SK-N-SH treated with all-trans-retinoic acid at 6 μM for 48 hours (cell line): Measurements from ENCODE around the gene NOP53.

Experiments
- ATAC-seq: fragments of 200-7000 bp; cut with Tn5 transposase; 3 replicates; pipeline ENCODE4 v1.9.1; 2020; ENCODE audit warnings: mild to moderate bottlenecking, moderate library complexity
- ARNTL ChIP-seq: fragments of 450-650 bp; formaldehyde crosslinking; IDR thresholded peaks from 2 replicates; pipeline ENCODE4 v1.5.0; 2020; ENCODE audit warnings: low read depth, mild to moderate bottlenecking, moderate library complexity, borderline replicate concordance
- BACH2 ChIP-seq: fragments of 250-450 bp; sonication (Bioruptor Pico); IDR thresholded peaks from 2 replicates; pipeline ENCODE4 v1.9.0; 2021; ENCODE audit warnings: mild to moderate bottlenecking, borderline replicate concordance
- ISL1 ChIP-seq: fragments of 250-450 bp; sonication (Bioruptor Pico); IDR thresholded peaks from 2 replicates; pipeline ENCODE4 v2.1.2; 2022; ENCODE audit warnings: mild to moderate bottlenecking, moderate library complexity
- OSR1 ChIP-seq: fragments of 250-450 bp; sonication (Bioruptor Pico); IDR thresholded peaks from 2 replicates; pipeline ENCODE4 v1.8.0; 2022; ENCODE audit warnings: moderate library complexity, mild to moderate bottlenecking, inconsistent platforms
- SNAI2 ChIP-seq: fragments of 250-450 bp; sonication (Bioruptor Pico); IDR thresholded peaks from 2 replicates; pipeline ENCODE4 v1.5.0; 2020; ENCODE audit warnings: mild to moderate bottlenecking, moderate library complexity
- TCF4 ChIP-seq: fragments of 250-450 bp; sonication (Bioruptor Pico); IDR thresholded peaks from 2 replicates; pipeline ENCODE4 v1.8.0; 2021; ENCODE audit warnings: mild to moderate bottlenecking, moderate library complexity, borderline replicate concordance
- ZFP30 ChIP-seq: fragments of 450-650 bp; formaldehyde crosslinking; IDR thresholded peaks from 2 replicates; pipeline ENCODE4 v1.5.0; 2022; ENCODE audit warnings: mild to moderate bottlenecking, moderate library complexity
- ZNF8 ChIP-seq: fragments of 450-650 bp; formaldehyde crosslinking; IDR thresholded peaks from 2 replicates; pipeline ENCODE4 v1.5.0; 2020; ENCODE audit warnings: mild to moderate bottlenecking, moderate library complexity
- TF ChIP-seq, protein P1 (sequence below): fragments of 250-450 bp; sonication (Bioruptor Pico); IDR thresholded peaks from 2 replicates; pipeline ENCODE4 v1.5.0; 2020; ENCODE audit warnings: mild to moderate bottlenecking, moderate library complexity
- TF ChIP-seq, protein P2 (sequence below): fragments of 250-450 bp; sonication (Bioruptor Pico); IDR thresholded peaks from 2 replicates; pipeline ENCODE4 v1.5.1; 2021; ENCODE audit warnings: mild to moderate bottlenecking, moderate library complexity
- TF ChIP-seq, protein P3 (sequence below): fragments of 250-450 bp; sonication (Bioruptor Pico); IDR thresholded peaks from 2 replicates; pipeline ENCODE4 v1.8.0; 2021; ENCODE audit warnings: low read depth, mild to moderate bottlenecking, moderate library complexity, borderline replicate concordance
- TF ChIP-seq, protein P4 (sequence below): fragments of 250-450 bp; sonication (Bioruptor Pico); IDR thresholded peaks from 2 replicates; pipeline ENCODE4 v1.5.1; 2020; ENCODE audit warnings: low read depth, mild to moderate bottlenecking, moderate library complexity
- TF ChIP-seq, protein P5 (sequence below): fragments of 250-450 bp; sonication (Bioruptor Pico); IDR thresholded peaks from 2 replicates; pipeline ENCODE4 v1.8.0; 2020; ENCODE audit warnings: mild to moderate bottlenecking, moderate library complexity, borderline replicate concordance

Gene NOP53

DNA sequence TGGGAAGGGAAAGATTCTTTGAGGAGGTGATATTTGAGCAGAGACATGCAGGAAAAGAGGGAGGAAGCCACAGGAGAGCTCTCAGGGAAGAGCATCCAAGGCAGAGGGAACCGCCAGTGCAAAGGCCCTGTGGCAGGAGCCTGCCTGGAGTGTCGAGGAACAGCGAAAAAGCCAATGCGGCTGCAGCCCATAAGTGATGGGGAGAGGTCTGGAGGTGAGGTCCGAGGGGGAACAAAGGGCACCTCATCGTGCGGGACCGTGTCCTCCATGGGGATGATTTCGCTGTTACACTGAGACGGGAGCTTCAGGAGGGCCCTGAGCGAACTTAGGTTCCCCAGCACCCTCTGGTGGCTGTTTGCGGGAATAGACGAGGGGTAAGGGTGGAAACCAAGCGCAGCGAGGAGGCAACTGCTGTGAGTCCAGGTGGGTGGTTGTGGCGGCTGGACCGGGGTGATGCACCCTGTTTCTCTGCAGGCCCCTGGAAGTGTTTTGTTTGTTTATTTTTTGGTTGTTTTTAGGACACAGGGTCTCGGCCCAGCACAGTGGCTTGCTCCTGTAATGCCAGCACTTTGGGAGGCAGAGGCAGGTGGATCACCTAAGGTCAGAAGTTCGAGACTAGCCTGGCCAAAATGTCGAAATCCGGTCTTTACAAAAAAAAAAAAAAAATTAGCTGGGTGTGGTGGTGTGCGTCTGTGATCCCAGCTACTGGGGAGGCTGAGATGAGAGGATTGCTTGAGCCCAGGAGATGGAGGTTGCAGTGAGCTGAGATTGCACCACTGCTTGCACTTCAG is 38.0 kb upstream of the NOP53 start:
- TF ChIP-seq ZNF8 (CRISPR knock-in tag): no peak
- TF ChIP-seq BACH2 (CRISPR knock-in tag): no peak
- no peak for TF ChIP-seq SNAI2 (CRISPR knock-in tag)
- no peak for TF ChIP-seq TCF4 (CRISPR knock-in tag)
- TF ChIP-seq ARNTL (CRISPR knock-in tag): no peak
- TF ChIP-seq ISL1: no peak
- TF ChIP-seq, protein P1, sequence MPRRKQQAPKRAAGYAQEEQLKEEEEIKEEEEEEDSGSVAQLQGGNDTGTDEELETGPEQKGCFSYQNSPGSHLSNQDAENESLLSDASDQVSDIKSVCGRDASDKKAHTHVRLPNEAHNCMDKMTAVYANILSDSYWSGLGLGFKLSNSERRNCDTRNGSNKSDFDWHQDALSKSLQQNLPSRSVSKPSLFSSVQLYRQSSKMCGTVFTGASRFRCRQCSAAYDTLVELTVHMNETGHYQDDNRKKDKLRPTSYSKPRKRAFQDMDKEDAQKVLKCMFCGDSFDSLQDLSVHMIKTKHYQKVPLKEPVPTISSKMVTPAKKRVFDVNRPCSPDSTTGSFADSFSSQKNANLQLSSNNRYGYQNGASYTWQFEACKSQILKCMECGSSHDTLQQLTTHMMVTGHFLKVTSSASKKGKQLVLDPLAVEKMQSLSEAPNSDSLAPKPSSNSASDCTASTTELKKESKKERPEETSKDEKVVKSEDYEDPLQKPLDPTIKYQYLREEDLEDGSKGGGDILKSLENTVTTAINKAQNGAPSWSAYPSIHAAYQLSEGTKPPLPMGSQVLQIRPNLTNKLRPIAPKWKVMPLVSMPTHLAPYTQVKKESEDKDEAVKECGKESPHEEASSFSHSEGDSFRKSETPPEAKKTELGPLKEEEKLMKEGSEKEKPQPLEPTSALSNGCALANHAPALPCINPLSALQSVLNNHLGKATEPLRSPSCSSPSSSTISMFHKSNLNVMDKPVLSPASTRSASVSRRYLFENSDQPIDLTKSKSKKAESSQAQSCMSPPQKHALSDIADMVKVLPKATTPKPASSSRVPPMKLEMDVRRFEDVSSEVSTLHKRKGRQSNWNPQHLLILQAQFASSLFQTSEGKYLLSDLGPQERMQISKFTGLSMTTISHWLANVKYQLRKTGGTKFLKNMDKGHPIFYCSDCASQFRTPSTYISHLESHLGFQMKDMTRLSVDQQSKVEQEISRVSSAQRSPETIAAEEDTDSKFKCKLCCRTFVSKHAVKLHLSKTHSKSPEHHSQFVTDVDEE (CRISPR knock-in tag): no peak
- TF ChIP-seq, protein P2, sequence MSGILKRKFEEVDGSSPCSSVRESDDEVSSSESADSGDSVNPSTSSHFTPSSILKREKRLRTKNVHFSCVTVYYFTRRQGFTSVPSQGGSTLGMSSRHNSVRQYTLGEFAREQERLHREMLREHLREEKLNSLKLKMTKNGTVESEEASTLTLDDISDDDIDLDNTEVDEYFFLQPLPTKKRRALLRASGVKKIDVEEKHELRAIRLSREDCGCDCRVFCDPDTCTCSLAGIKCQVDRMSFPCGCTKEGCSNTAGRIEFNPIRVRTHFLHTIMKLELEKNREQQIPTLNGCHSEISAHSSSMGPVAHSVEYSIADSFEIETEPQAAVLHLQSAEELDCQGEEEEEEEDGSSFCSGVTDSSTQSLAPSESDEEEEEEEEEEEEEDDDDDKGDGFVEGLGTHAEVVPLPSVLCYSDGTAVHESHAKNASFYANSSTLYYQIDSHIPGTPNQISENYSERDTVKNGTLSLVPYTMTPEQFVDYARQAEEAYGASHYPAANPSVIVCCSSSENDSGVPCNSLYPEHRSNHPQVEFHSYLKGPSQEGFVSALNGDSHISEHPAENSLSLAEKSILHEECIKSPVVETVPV: no peak
- TF ChIP-seq OSR1 (CRISPR knock-in tag): no peak
- TF ChIP-seq, protein P3, sequence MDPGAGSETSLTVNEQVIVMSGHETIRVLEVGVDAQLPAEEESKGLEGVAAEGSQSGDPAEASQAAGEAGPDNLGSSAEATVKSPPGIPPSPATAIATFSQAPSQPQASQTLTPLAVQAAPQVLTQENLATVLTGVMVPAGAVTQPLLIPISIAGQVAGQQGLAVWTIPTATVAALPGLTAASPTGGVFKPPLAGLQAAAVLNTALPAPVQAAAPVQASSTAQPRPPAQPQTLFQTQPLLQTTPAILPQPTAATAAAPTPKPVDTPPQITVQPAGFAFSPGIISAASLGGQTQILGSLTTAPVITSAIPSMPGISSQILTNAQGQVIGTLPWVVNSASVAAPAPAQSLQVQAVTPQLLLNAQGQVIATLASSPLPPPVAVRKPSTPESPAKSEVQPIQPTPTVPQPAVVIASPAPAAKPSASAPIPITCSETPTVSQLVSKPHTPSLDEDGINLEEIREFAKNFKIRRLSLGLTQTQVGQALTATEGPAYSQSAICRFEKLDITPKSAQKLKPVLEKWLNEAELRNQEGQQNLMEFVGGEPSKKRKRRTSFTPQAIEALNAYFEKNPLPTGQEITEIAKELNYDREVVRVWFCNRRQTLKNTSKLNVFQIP (CRISPR knock-in tag): no peak
- TF ChIP-seq, protein P4, sequence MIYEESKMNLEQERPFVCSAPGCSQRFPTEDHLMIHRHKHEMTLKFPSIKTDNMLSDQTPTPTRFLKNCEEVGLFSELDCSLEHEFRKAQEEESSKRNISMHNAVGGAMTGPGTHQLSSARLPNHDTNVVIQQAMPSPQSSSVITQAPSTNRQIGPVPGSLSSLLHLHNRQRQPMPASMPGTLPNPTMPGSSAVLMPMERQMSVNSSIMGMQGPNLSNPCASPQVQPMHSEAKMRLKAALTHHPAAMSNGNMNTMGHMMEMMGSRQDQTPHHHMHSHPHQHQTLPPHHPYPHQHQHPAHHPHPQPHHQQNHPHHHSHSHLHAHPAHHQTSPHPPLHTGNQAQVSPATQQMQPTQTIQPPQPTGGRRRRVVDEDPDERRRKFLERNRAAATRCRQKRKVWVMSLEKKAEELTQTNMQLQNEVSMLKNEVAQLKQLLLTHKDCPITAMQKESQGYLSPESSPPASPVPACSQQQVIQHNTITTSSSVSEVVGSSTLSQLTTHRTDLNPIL (CRISPR knock-in tag): no peak
- TF ChIP-seq, protein P5, sequence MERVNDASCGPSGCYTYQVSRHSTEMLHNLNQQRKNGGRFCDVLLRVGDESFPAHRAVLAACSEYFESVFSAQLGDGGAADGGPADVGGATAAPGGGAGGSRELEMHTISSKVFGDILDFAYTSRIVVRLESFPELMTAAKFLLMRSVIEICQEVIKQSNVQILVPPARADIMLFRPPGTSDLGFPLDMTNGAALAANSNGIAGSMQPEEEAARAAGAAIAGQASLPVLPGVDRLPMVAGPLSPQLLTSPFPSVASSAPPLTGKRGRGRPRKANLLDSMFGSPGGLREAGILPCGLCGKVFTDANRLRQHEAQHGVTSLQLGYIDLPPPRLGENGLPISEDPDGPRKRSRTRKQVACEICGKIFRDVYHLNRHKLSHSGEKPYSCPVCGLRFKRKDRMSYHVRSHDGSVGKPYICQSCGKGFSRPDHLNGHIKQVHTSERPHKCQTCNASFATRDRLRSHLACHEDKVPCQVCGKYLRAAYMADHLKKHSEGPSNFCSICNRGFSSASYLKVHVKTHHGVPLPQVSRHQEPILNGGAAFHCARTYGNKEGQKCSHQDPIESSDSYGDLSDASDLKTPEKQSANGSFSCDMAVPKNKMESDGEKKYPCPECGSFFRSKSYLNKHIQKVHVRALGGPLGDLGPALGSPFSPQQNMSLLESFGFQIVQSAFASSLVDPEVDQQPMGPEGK (CRISPR knock-in tag): no peak
- no peak for TF ChIP-seq ZFP30 (CRISPR knock-in tag)
- TF ChIP-seq, all 23 proteins: peak for 0

DNA sequence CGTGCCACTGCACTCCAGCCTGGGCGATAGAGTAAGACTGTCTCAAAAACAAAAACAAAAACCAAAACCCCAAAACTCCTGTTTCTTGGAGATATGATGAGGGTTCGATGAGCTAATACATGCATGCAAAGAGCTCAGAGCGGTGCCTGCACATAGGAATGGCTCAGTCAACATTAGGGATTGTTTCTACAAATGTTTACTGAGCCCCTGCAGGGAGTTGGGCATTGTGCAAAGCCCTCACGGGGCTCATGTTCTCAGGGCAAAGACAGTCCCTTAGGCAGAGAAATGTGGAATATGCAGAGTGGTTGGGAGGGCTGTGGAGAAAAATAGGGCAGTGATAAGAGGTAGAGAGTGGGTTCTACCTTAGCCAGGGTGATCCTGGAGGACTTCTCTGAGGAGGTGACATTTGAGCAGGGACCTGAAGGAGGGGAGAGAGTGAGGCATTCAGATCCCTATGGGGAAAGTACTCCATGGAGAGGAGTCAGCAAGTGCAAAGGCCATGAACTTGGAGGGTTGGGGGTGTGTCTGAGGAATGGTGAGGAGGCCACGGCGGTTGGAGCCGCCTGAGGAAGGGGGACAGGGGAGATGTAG is 33.6 kb upstream of the NOP53 start:
- no peak for ATAC-seq
- TF ChIP-seq, protein P2: no peak
- TF ChIP-seq, protein P5 (CRISPR knock-in tag): no peak
- TF ChIP-seq SNAI2 (CRISPR knock-in tag) (no peak), ZFP30 (CRISPR knock-in tag) (no peak), ZNF8 (CRISPR knock-in tag) (no peak)

More for the DNA sequence above, 38.0 kb upstream of the NOP53 start:
- ATAC-seq: peak; percentile 97
